GM12864 (cell line): ENCODE measurements around the gene KHK.
A peak's percentile ranks its signal among the peaks of the same experiment; 100 is the strongest.

Experiments
- DNase-seq: peaks from one replicate; pipeline ENCODE4 v3.0.0-alpha.2; 2011; ENCODE audit warnings: low read depth
- H3K4me3 ChIP-seq: 2 replicates; pipeline ENCODE4 v1.5.1; 2011; ENCODE audit warnings: mild to moderate bottlenecking, low read depth, low read length, control low read depth
- TF ChIP-seq, protein P1 (sequence below): IDR thresholded peaks from 2 replicates; pipeline ENCODE4 v1.5.1; 2011; ENCODE audit warnings: low read depth, mild to moderate bottlenecking, moderate library complexity, low read length, control low read depth, inconsistent platforms; ENCODE audit errors: missing control alignments

KHK gene

DNA sequence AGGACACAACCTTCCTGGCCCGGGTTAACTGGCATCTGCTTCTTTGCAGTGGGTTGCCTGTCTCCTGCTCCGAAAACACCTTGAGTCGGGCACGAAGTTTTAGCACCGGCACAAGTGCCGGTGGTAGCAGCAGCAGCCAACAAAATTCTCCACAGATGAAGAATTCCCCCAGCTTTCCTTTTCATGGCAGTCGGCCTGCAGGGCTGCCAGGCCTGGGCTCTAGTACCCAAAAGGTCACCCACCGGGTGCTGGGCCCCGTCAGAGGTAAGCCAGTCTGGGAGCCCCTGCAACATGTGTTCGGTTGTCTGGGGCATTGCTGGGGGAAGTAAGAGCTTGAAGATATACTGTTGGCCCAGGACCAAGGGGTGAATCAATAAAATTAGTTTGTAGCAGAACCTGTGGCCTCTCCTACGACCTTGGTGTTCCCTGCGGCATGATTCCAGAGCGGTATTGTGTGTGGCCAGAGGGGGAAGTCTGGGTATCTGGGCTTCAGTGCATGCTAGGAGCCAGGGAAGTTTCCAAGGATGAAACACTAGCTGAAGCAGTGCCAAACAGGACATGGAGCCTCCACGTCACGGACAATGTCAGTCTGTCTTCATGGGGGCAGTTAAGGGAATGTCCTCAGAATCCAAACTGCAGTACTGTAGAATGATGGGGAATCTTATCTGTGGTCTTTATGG, 27.3 kb upstream of the KHK start:
- no peak for DNase-seq
- no peak overlapping the region for H3K4me3 ChIP-seq
- TF ChIP-seq, protein P1, sequence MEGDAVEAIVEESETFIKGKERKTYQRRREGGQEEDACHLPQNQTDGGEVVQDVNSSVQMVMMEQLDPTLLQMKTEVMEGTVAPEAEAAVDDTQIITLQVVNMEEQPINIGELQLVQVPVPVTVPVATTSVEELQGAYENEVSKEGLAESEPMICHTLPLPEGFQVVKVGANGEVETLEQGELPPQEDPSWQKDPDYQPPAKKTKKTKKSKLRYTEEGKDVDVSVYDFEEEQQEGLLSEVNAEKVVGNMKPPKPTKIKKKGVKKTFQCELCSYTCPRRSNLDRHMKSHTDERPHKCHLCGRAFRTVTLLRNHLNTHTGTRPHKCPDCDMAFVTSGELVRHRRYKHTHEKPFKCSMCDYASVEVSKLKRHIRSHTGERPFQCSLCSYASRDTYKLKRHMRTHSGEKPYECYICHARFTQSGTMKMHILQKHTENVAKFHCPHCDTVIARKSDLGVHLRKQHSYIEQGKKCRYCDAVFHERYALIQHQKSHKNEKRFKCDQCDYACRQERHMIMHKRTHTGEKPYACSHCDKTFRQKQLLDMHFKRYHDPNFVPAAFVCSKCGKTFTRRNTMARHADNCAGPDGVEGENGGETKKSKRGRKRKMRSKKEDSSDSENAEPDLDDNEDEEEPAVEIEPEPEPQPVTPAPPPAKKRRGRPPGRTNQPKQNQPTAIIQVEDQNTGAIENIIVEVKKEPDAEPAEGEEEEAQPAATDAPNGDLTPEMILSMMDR = no peak

DNA sequence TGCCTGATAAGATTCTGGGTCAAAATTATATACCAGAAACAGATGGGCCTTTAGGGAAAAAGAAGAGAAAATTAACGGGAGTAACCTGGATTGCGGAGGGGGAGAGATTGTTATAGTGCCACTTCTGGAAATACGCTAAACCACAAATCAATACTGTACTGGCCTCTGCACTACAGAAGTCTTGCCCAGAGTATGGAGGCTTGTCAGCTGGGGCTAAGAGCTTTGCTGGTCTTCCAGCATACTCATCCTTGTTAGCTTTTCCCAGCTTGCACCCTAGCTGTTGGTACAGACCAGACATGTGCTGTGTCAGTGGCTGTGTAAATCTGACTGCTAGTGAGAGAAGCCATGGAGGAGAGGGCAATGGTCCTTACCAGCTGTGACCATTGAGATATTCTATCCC, 26.2 kb upstream of the KHK start:
- TF ChIP-seq, protein P1 = no peak
- DNase-seq = no peak
- H3K4me3 ChIP-seq = no peak overlapping the region

DNA sequence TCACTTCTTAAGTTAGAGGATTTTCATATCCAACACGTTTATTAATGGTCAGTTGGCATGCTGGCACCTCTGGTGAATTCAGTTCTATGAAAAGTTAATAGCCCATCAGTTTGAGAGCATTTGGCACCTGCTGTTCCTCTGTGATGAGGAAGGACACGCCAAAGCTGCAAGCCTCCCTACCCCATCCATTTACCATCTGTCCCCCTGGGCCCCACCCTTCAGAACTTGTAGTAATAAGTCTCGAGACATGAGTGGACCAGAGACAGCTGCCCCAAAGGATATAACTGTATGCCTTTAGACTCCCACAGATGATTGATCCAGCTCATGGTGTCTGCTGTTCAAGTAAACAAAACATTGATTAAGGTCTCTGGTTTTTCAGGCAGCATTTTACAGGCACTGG, 21.4 kb upstream of the KHK start:
- TF ChIP-seq, protein P1 = no peak
- DNase-seq = no peak
- H3K4me3 ChIP-seq = no peak overlapping the region

DNA sequence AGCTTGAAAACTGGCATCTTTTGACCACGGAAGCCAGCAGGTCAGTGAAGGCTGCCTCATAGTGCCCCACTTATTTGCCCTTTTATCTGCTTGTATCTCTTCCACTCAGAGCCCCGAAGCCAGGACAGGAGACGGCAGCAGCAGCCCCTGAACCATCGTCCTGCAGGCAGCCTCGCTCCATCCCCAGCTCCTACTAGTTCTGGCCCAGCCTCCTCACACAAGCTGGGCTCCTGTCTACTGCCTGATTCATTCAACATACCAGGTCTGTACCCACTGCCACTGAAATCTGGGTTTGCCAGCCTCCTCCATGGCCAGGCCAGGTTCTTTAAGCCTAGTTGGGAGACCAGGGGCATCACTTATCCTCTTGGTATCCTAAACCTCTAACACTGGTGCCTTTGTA, 19.2 kb upstream of the KHK start:
- H3K4me3 ChIP-seq = no peak overlapping the region
- DNase-seq = no peak
- TF ChIP-seq, protein P1 = no peak

DNA sequence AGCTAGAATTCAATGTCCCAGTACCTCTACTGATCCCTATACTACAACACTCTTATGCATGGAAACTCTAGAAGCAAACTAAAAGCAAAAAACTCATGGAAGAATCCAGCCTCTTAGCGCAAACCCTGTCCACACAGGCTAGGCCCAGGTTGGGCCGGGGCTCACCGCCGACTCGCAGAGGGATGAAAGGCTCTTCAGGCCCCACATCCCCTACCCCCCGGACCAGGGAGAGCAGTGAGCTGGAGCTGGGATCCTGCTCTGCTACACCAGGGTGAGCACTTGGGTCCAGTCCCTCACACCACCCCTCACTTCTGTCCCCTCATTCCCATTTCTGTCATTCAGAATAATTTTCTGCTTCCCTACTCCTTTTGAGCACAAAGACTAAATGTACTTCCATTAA, 17.1 kb upstream of the KHK start:
- TF ChIP-seq, protein P1 = no peak
- no peak overlapping the region for H3K4me3 ChIP-seq
- no peak for DNase-seq

DNA sequence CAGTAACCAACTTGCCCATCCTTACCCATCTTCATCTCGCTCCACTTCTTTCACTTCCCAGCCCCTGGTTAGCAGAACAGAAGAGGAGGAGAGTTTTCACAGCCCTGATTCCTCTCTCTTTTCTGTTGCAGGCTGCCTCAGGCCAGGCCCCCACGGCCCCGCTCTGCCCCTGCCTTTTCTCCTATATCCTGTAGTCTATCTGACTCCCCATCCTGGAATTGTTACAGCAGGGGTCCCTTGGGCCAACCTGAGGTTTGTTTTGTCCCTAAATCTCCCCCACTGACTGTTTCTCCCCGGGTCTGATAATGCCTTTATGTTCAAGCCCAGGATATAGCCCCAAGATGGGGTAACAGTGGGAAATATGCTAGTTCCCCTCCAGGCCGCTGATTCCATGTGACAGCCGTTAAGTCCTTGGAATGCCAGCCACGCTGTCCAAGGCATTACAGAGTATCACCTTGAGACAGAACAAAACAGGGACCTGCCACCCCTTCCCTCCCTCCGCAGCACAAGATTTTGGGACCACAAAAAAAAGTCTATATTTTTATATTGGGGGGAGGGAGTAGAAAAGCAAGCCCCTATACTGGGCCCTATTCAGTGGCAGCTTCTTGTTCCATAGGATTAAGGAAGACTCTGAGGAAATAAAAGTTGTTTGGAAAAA, 16.5 kb upstream of the KHK start:
- DNase-seq = no peak
- peak overlapping the region; percentile 98 for H3K4me3 ChIP-seq
- TF ChIP-seq, protein P1 = no peak

DNA sequence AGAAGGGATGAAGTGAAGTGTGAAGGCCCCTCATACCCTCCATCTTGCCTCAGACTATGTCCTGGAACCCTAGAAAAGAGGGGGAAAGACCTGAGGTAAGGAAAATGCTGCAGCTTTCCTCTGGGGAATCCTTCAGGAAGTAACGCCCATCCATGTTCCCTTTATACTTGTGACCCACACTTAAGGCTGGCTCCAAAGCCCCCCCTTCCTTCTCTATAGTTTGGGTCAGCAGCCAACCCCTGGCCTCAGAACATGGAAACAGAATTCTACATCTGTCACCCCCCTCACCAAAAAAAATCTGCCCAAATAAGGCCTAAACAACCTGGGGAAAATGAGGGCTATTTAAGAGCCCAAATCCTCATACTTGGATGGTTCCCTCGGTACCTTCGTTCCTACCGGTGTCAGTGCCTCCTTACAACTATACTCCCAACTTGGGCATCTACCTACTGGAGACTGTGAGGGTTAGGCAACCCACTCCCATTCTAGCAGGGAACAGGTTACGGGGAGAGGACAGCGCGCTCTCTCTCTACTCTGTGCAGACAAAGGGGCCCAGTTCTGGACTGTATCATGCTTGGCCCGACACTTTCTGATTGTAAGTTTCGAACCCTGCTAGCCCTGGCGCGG, 15.8 kb upstream of the KHK start:
- TF ChIP-seq, protein P1 = no peak
- no peak for DNase-seq
- H3K4me3 ChIP-seq = peak overlapping the region; percentile 98
